Measurements from ENCODE around the gene CRIM1.

DNA sequence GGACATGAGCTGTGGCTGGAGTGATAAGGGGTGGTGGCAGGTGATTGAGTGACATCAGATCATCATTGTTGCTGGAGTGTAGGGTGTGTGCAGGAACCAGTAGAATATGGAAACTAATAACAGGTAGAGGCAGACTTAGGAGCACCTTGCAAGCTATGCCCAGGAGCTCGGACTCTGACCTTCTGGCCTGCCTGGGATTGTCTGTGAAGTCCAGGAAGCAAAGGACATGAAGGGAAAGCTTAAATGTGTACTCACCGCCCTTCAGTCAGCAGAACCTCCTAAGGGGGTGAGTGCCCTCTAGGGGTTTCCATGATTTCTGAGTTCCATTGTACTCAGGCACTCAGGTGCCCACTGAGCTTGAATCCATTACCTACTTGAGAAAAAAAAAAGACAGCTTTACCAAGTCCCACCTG, 104.2 kb downstream of the CRIM1 start:
- TF ChIP-seq, protein P1, sequence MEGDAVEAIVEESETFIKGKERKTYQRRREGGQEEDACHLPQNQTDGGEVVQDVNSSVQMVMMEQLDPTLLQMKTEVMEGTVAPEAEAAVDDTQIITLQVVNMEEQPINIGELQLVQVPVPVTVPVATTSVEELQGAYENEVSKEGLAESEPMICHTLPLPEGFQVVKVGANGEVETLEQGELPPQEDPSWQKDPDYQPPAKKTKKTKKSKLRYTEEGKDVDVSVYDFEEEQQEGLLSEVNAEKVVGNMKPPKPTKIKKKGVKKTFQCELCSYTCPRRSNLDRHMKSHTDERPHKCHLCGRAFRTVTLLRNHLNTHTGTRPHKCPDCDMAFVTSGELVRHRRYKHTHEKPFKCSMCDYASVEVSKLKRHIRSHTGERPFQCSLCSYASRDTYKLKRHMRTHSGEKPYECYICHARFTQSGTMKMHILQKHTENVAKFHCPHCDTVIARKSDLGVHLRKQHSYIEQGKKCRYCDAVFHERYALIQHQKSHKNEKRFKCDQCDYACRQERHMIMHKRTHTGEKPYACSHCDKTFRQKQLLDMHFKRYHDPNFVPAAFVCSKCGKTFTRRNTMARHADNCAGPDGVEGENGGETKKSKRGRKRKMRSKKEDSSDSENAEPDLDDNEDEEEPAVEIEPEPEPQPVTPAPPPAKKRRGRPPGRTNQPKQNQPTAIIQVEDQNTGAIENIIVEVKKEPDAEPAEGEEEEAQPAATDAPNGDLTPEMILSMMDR (conservative IDR thresholded peaks at IDR 0.05; ENCODE audit: low read depth, low read length): peak; percentile 64
- no peak for TF ChIP-seq EZH2 (IDR thresholded peaks at IDR 0.05; ENCODE audit: borderline replicate concordance, low read depth, low read length, poor library complexity, severe bottlenecking)

Data from A673 (cell line).